MM.1S (cell line): ENCODE results near the gene CBARP.

Experiments
- CTCF ChIP-seq: fragments of 300-600 bp; sonication (generic); IDR thresholded peaks from 2 replicates; pipeline ENCODE4 v1.5.1; 2016; ENCODE audit warnings: antibody characterized with exemption, low read length, mixed read lengths
- EZH2 ChIP-seq: fragments of 300-600 bp; sonication (generic); optimal IDR thresholded peaks from 2 replicates; pipeline ENCODE3; 2017; ENCODE audit warnings: low read depth, mild to moderate bottlenecking, antibody characterized with exemption, low read length, mixed read lengths

- TF ChIP-seq EZH2 (no peak), CTCF (no peak)
Measured at GRCh38 chr19:1284293-1284978, 46.6 kb upstream of the CBARP start.
